Measurements from ENCODE around the gene EEPD1. TPM values are rescaled to one million over a fixed set of nuclear protein-coding genes. Genes with fewer than 3 reads are reported as not detected.
"Not testable (repeated sequence)": the region's sequence is repeated elsewhere in the genome, so short reads cannot be mapped to it uniquely, and the experiment has no call there.

EEPD1 gene
- polyA plus RNA-seq, 2 donors, result 5.5 to 14.5 TPM

- Histone ChIP-seq H3K4me1 (ENCODE audit: control insufficient read depth in 2 of 2, insufficient read depth in 2 of 2, low read length in 1 of 2) (peaks cover 0 to 2% of the 10 kb centered on the region in 2 donors), H3K27me3 (ENCODE audit: control insufficient read depth in 1 of 2, insufficient read depth in 2 of 2, low read length in 2 of 2) (no peaks in the 10 kb centered on the region), H3K36me3 (ENCODE audit: control insufficient read depth in 2 of 2, insufficient read depth in 2 of 2, low read length in 1 of 2) (no peaks in the 10 kb centered on the region), H3K4me3 (ENCODE audit: low read depth in 1 of 2, low read length in 2 of 2) (no peak overlapping the region), H3K27ac (ENCODE audit: low read depth in 2 of 2, low read length in 1 of 2) (no peak overlapping the region), H3K9me3 (ENCODE audit: control insufficient read depth in 2 of 2, insufficient read depth in 1 of 2, low read depth in 1 of 2, low read length in 1 of 2) (no peaks in the 10 kb centered on the region)
- WGBS, 2 donors, result 62 to 74% methylated on average over 9 of the region's 9 CpGs
These were observed 162.4 kb downstream of the EEPD1 start for GRCh38 chr7:36315309-36315944.

- H3K27ac ChIP-seq (ENCODE audit: low read depth in 2 of 2, low read length in 1 of 2), result no peak overlapping the region
- H3K4me3 ChIP-seq (ENCODE audit: low read depth in 1 of 2, low read length in 2 of 2), result no peak overlapping the region
- H3K36me3 ChIP-seq (ENCODE audit: control insufficient read depth in 2 of 2, insufficient read depth in 2 of 2, low read length in 1 of 2), result no peaks in the 10 kb centered on the region
- no peaks in the 10 kb centered on the region for H3K27me3 ChIP-seq (ENCODE audit: control insufficient read depth in 1 of 2, insufficient read depth in 2 of 2, low read length in 2 of 2)
- 95% methylated on average over 7 of the region's 7 CpGs for WGBS, 2 donors
- no peaks in the 10 kb centered on the region for H3K9me3 ChIP-seq (ENCODE audit: control insufficient read depth in 2 of 2, insufficient read depth in 1 of 2, low read depth in 1 of 2, low read length in 1 of 2)
- H3K4me1 ChIP-seq (ENCODE audit: control insufficient read depth in 2 of 2, insufficient read depth in 2 of 2, low read length in 1 of 2), result peaks cover 0 to 2% of the 10 kb centered on the region in 2 donors
These were observed 163.3 kb downstream of the EEPD1 start for GRCh38 chr7:36316319-36316718.

- H3K27me3 ChIP-seq (ENCODE audit: control insufficient read depth in 1 of 2, insufficient read depth in 2 of 2, low read length in 2 of 2), result no peaks in the 10 kb centered on the region
- no peaks in the 10 kb centered on the region for H3K9me3 ChIP-seq (ENCODE audit: control insufficient read depth in 2 of 2, insufficient read depth in 1 of 2, low read depth in 1 of 2, low read length in 1 of 2)
- H3K36me3 ChIP-seq (ENCODE audit: control insufficient read depth in 2 of 2, insufficient read depth in 2 of 2, low read length in 1 of 2), result no peaks in the 10 kb centered on the region
- no peak overlapping the region for H3K27ac ChIP-seq (ENCODE audit: low read depth in 2 of 2, low read length in 1 of 2)
- H3K4me1 ChIP-seq (ENCODE audit: control insufficient read depth in 2 of 2, insufficient read depth in 2 of 2, low read length in 1 of 2), result peaks cover 0 to 2% of the 10 kb centered on the region in 2 donors
- 82 to 86% methylated on average over 1 of the region's 1 CpG for WGBS, 2 donors
- H3K4me3 ChIP-seq (ENCODE audit: low read depth in 1 of 2, low read length in 2 of 2), result no peak overlapping the region
These were observed 164.2 kb downstream of the EEPD1 start for GRCh38 chr7:36317276-36317675.

- Histone ChIP-seq H3K27me3 (ENCODE audit: control insufficient read depth in 1 of 2, insufficient read depth in 2 of 2, low read length in 2 of 2) (no peaks in the 10 kb centered on the region), H3K4me1 (ENCODE audit: control insufficient read depth in 2 of 2, insufficient read depth in 2 of 2, low read length in 1 of 2) (peaks cover 0 to 2% of the 10 kb centered on the region in 2 donors), H3K27ac (ENCODE audit: low read depth in 2 of 2, low read length in 1 of 2) (no peak overlapping the region), H3K4me3 (ENCODE audit: low read depth in 1 of 2, low read length in 2 of 2) (no peak overlapping the region), H3K36me3 (ENCODE audit: control insufficient read depth in 2 of 2, insufficient read depth in 2 of 2, low read length in 1 of 2) (no peaks in the 10 kb centered on the region), H3K9me3 (ENCODE audit: control insufficient read depth in 2 of 2, insufficient read depth in 1 of 2, low read depth in 1 of 2, low read length in 1 of 2) (no peaks in the 10 kb centered on the region)
- WGBS, 2 donors, result 64 to 65% methylated on average over 8 of the region's 8 CpGs
These were observed 165.1 kb downstream of the EEPD1 start for GRCh38 chr7:36318116-36318515.

DNA sequence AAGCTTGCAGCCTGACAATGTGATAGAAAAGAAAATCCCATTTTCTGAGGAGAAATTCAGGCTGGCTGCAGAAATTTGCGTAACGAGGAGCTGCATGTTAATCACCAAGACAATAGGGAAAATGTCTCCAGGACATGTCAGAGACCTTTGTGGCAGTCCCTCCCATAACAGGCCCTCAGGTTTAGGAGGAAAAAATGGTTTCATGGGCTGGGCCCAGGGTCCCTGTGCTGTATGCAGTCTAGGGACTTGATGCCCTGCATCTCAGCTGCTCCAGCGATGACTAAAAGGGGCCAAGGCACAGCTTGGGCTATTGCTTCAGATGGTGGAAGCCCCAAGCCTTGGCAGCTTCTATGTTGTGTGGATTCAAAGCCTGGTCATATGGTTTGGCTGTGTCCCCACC, 168.2 kb downstream of the EEPD1 start:
- not testable (repeated sequence) for H3K36me3 ChIP-seq (ENCODE audit: control insufficient read depth in 2 of 2, insufficient read depth in 2 of 2, low read length in 1 of 2); H3K4me1 ChIP-seq (ENCODE audit: control insufficient read depth in 2 of 2, insufficient read depth in 2 of 2, low read length in 1 of 2); H3K27ac ChIP-seq (ENCODE audit: low read depth in 2 of 2, low read length in 1 of 2); H3K4me3 ChIP-seq (ENCODE audit: low read depth in 1 of 2, low read length in 2 of 2); H3K27me3 ChIP-seq (ENCODE audit: control insufficient read depth in 1 of 2, insufficient read depth in 2 of 2, low read length in 2 of 2); H3K9me3 ChIP-seq (ENCODE audit: control insufficient read depth in 2 of 2, insufficient read depth in 1 of 2, low read depth in 1 of 2, low read length in 1 of 2)
- 93 to 97% methylated on average over 3 of the region's 3 CpGs for WGBS, 2 donors

GRCh38 chr7:36336390-36336789, 183.3 kb downstream of the EEPD1 start:
- H3K4me3 ChIP-seq (ENCODE audit: low read depth in 1 of 2, low read length in 2 of 2), result no peak overlapping the region
- no peaks in the 10 kb centered on the region for H3K36me3 ChIP-seq (ENCODE audit: control insufficient read depth in 2 of 2, insufficient read depth in 2 of 2, low read length in 1 of 2)
- H3K27me3 ChIP-seq (ENCODE audit: control insufficient read depth in 1 of 2, insufficient read depth in 2 of 2, low read length in 2 of 2), result no peaks in the 10 kb centered on the region
- H3K27ac ChIP-seq (ENCODE audit: low read depth in 2 of 2, low read length in 1 of 2), result no peak overlapping the region
- no peaks in the 10 kb centered on the region for H3K9me3 ChIP-seq (ENCODE audit: control insufficient read depth in 2 of 2, insufficient read depth in 1 of 2, low read depth in 1 of 2, low read length in 1 of 2)
- 92 to 94% methylated on average over 4 of the region's 4 CpGs for WGBS, 2 donors
- H3K4me1 ChIP-seq (ENCODE audit: control insufficient read depth in 2 of 2, insufficient read depth in 2 of 2, low read length in 1 of 2), result no peaks in the 10 kb centered on the region

- Histone ChIP-seq H3K4me1 (ENCODE audit: control insufficient read depth in 2 of 2, insufficient read depth in 2 of 2, low read length in 1 of 2) (no peaks in the 10 kb centered on the region), H3K4me3 (ENCODE audit: low read depth in 1 of 2, low read length in 2 of 2) (no peak overlapping the region), H3K27me3 (ENCODE audit: control insufficient read depth in 1 of 2, insufficient read depth in 2 of 2, low read length in 2 of 2) (no peaks in the 10 kb centered on the region), H3K27ac (ENCODE audit: low read depth in 2 of 2, low read length in 1 of 2) (no peak overlapping the region), H3K36me3 (ENCODE audit: control insufficient read depth in 2 of 2, insufficient read depth in 2 of 2, low read length in 1 of 2) (no peaks in the 10 kb centered on the region), H3K9me3 (ENCODE audit: control insufficient read depth in 2 of 2, insufficient read depth in 1 of 2, low read depth in 1 of 2, low read length in 1 of 2) (no peaks in the 10 kb centered on the region)
- 98 to 99% methylated on average over 3 of the region's 3 CpGs for WGBS, 2 donors
These were observed 185.2 kb downstream of the EEPD1 start for GRCh38 chr7:36338256-36338655.

GRCh38 chr7:36343548-36343947, 190.5 kb downstream of the EEPD1 start:
- WGBS, 2 donors, result 86 to 96% methylated on average over 1 of the region's 1 CpG
- Histone ChIP-seq H3K9me3 (ENCODE audit: control insufficient read depth in 2 of 2, insufficient read depth in 1 of 2, low read depth in 1 of 2, low read length in 1 of 2) (no peaks in the 10 kb centered on the region), H3K36me3 (ENCODE audit: control insufficient read depth in 2 of 2, insufficient read depth in 2 of 2, low read length in 1 of 2) (no peaks in the 10 kb centered on the region), H3K4me3 (ENCODE audit: low read depth in 1 of 2, low read length in 2 of 2) (no peak overlapping the region), H3K27ac (ENCODE audit: low read depth in 2 of 2, low read length in 1 of 2) (no peak overlapping the region), H3K4me1 (ENCODE audit: control insufficient read depth in 2 of 2, insufficient read depth in 2 of 2, low read length in 1 of 2) (no peaks in the 10 kb centered on the region), H3K27me3 (ENCODE audit: control insufficient read depth in 1 of 2, insufficient read depth in 2 of 2, low read length in 2 of 2) (no peaks in the 10 kb centered on the region)

DNA sequence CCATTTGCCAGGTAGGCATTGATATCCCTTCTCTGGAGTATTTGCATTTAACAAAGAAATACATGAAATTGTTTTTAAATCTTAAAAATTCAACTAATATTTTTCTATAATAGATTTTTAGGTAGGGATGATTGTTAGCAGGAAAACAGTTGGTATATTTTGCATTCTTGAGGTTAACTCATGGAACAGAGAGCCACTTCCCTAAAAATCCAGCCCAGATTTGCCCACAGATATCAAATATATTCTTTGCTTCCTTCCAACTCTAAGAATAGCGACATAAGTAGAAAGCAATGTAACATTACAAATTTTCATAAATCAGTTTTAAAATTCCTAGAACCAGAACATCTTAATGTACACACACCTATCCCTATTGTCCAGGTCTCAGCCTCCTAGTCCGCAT, 191.6 kb downstream of the EEPD1 start:
- Histone ChIP-seq H3K4me3 (ENCODE audit: low read depth in 1 of 2, low read length in 2 of 2) (no peak overlapping the region), H3K27me3 (ENCODE audit: control insufficient read depth in 1 of 2, insufficient read depth in 2 of 2, low read length in 2 of 2) (no peaks in the 10 kb centered on the region), H3K36me3 (ENCODE audit: control insufficient read depth in 2 of 2, insufficient read depth in 2 of 2, low read length in 1 of 2) (no peaks in the 10 kb centered on the region), H3K4me1 (ENCODE audit: control insufficient read depth in 2 of 2, insufficient read depth in 2 of 2, low read length in 1 of 2) (no peaks in the 10 kb centered on the region), H3K27ac (ENCODE audit: low read depth in 2 of 2, low read length in 1 of 2) (no peak overlapping the region), H3K9me3 (ENCODE audit: control insufficient read depth in 2 of 2, insufficient read depth in 1 of 2, low read depth in 1 of 2, low read length in 1 of 2) (no peaks in the 10 kb centered on the region)
- 87 to 93% methylated on average over 2 of the region's 2 CpGs for WGBS, 2 donors

DNA sequence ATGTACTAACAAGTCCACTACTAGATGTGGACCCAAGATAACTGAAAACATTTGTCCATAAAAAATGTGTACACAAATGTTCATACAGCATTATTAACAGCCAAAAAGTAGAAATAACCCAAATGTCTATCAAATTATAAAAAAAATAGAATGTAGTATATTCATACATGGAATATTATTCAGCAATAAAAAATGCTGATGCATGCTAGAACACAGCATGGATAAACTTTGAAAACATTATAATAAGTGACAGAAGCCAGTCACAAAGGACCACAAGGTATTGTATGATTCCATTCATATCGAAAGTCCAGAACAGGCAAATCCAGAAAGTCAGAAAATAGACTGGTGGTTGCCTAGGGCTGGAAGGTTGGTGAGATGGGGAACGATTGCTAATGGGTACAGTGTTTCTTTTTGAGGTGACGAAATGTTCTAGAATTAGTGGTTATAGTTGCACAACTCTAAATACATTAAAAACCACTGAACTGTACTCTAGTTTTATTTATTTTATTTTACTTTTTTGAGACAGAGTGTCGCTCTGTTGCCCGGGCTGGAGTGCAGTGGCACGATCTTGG, 193.3 kb downstream of the EEPD1 start:
- 80 to 90% methylated on average over 6 of the region's 6 CpGs for WGBS, 2 donors
- H3K27ac ChIP-seq (ENCODE audit: low read depth in 2 of 2, low read length in 1 of 2), result no peak overlapping the region
- H3K9me3 ChIP-seq (ENCODE audit: control insufficient read depth in 2 of 2, insufficient read depth in 1 of 2, low read depth in 1 of 2, low read length in 1 of 2), result no peaks in the 10 kb centered on the region
- H3K27me3 ChIP-seq (ENCODE audit: control insufficient read depth in 1 of 2, insufficient read depth in 2 of 2, low read length in 2 of 2), result no peaks in the 10 kb centered on the region
- H3K36me3 ChIP-seq (ENCODE audit: control insufficient read depth in 2 of 2, insufficient read depth in 2 of 2, low read length in 1 of 2), result no peaks in the 10 kb centered on the region
- H3K4me3 ChIP-seq (ENCODE audit: low read depth in 1 of 2, low read length in 2 of 2), result no peak overlapping the region
- H3K4me1 ChIP-seq (ENCODE audit: control insufficient read depth in 2 of 2, insufficient read depth in 2 of 2, low read length in 1 of 2), result no peaks in the 10 kb centered on the region
